ENCODE measurements around the gene RABGAP1.
A peak's percentile ranks its signal among the peaks of the same experiment; 100 is the strongest.

RABGAP1 gene

DNA sequence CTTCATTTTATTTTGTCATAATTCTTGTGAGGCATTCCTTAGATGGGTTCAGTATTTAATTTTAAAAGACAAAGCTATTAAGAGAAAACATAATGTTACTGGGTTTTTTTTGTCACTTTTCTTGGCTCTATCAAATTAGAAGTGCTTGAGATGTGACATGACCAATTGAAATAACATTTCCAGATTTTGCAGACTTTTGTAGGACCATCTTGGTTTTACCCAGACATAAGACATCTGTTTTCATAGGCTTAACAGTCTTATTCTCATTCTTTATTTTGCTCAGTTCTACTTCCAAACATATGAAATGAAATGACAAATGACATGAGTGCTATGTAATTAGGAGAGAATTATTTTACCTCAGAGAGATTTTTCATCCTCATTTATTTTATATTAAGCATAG lies 112.2 kb downstream of the RABGAP1 start:
- Histone ChIP-seq H3K79me1 (replicated peaks; ENCODE audit: low read length, poor library complexity, severe bottlenecking) (peaks cover 8% of the 10 kb centered on the region), H3K9ac (ENCODE audit: low read length) (no peak overlapping the region), H2BK120ac (ENCODE audit: low read depth, low read length) (no peak overlapping the region), H2BK15ac (ENCODE audit: low read depth, poor library complexity, severe bottlenecking) (no peak overlapping the region), H3K36me3 (ENCODE audit: control insufficient read depth in 1 of 2, insufficient read depth in 2 of 2, low read depth in 1 of 2, low read length in 2 of 2) (peaks cover 0 to 18% of the 10 kb centered on the region in 2 experiments), H3K23ac (ENCODE audit: low read length in 2 of 2) (no peak overlapping the region), H4K91ac (ENCODE audit: low read length) (no peak overlapping the region), H2BK12ac (ENCODE audit: low read length in 2 of 2) (no peak overlapping the region), H3K4me3 (ENCODE audit: insufficient read depth in 1 of 2, low read depth in 1 of 2, low read length in 2 of 2) (no peak overlapping the region), H3K4me1 (ENCODE audit: control insufficient read depth, insufficient read depth, low read depth, low read length) (no peaks in the 10 kb centered on the region), H3K14ac (ENCODE audit: low read length in 2 of 2) (no peak overlapping the region), H3K27ac (ENCODE audit: low read length, poor library complexity, severe bottlenecking) (no peak overlapping the region), H3K18ac (ENCODE audit: low read depth in 1 of 2, low read length in 2 of 2) (no peak overlapping the region), H4K8ac (ENCODE audit: low read length) (no peak overlapping the region), H2AFZ (ENCODE audit: low read depth, low read length) (no peak overlapping the region), H3K9me3 (ENCODE audit: control insufficient read depth, low read length) (no peaks in the 10 kb centered on the region), H2AK5ac (ENCODE audit: low read length, severe bottlenecking) (no peak overlapping the region), H2BK5ac (ENCODE audit: low read depth, low read length, poor library complexity, severe bottlenecking) (no peak overlapping the region), H3K4ac (ENCODE audit: low read depth in 1 of 2, low read length in 2 of 2) (no peak overlapping the region), H3K4me2 (ENCODE audit: low read length, poor library complexity, severe bottlenecking) (no peak overlapping the region), H3K27me3 (ENCODE audit: control insufficient read depth in 1 of 2, insufficient read depth in 1 of 2, low read length in 2 of 2) (no peaks in the 10 kb centered on the region)
- DNase-seq = no peak

DNA sequence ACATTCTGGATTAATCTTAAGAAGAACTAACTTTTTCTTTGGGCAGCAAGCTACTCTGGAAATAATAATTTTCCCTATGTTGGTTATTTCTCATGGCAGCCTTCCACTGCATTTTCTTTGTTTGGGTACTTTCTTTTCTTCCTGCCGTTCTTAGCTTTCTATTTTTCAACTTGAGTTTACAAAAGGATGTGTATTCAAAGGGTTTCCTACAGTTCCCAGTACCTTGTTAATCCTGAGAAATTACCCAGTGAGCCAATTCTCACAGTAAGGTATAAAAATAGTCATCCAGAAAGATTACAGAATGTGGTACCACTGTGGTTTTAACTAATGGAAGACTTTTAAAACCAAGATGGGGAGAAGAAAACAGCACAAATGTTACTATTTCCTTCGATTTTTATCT lies 112.9 kb downstream of the RABGAP1 start:
- no peak overlapping the region for H2BK5ac ChIP-seq (ENCODE audit: low read depth, low read length, poor library complexity, severe bottlenecking)
- no peak overlapping the region for H3K9ac ChIP-seq (ENCODE audit: low read length)
- H3K27me3 ChIP-seq (ENCODE audit: control insufficient read depth in 1 of 2, insufficient read depth in 1 of 2, low read length in 2 of 2) = no peaks in the 10 kb centered on the region
- no peak for DNase-seq
- no peak overlapping the region for H2BK15ac ChIP-seq (ENCODE audit: low read depth, poor library complexity, severe bottlenecking)
- peaks cover 0 to 18% of the 10 kb centered on the region in 2 experiments for H3K36me3 ChIP-seq (ENCODE audit: control insufficient read depth in 1 of 2, insufficient read depth in 2 of 2, low read depth in 1 of 2, low read length in 2 of 2)
- H3K23ac ChIP-seq (ENCODE audit: low read length in 2 of 2) = no peak overlapping the region
- no peak overlapping the region for H4K8ac ChIP-seq (ENCODE audit: low read length)
- H3K4me3 ChIP-seq (ENCODE audit: insufficient read depth in 1 of 2, low read depth in 1 of 2, low read length in 2 of 2) = no peak overlapping the region
- H2AFZ ChIP-seq (ENCODE audit: low read depth, low read length) = no peak overlapping the region
- no peak overlapping the region for H2AK5ac ChIP-seq (ENCODE audit: low read length, severe bottlenecking)
- H3K4ac ChIP-seq (ENCODE audit: low read depth in 1 of 2, low read length in 2 of 2) = no peak overlapping the region
- H2BK12ac ChIP-seq (ENCODE audit: low read length in 2 of 2) = no peak overlapping the region
- H3K14ac ChIP-seq (ENCODE audit: low read length in 2 of 2) = no peak overlapping the region
- H3K27ac ChIP-seq (ENCODE audit: low read length, poor library complexity, severe bottlenecking) = no peak overlapping the region
- no peak overlapping the region for H3K18ac ChIP-seq (ENCODE audit: low read depth in 1 of 2, low read length in 2 of 2)
- no peak overlapping the region for H2BK120ac ChIP-seq (ENCODE audit: low read depth, low read length)
- H3K79me1 ChIP-seq (replicated peaks; ENCODE audit: low read length, poor library complexity, severe bottlenecking) = peaks cover 9% of the 10 kb centered on the region
- no peaks in the 10 kb centered on the region for H3K4me1 ChIP-seq (ENCODE audit: control insufficient read depth, insufficient read depth, low read depth, low read length)
- H4K91ac ChIP-seq (ENCODE audit: low read length) = no peak overlapping the region
- H3K4me2 ChIP-seq (ENCODE audit: low read length, poor library complexity, severe bottlenecking) = no peak overlapping the region
- H3K9me3 ChIP-seq (ENCODE audit: control insufficient read depth, low read length) = no peaks in the 10 kb centered on the region
- WGBS = 70% methylated on average over 1 of the region's 2 CpGs

DNA sequence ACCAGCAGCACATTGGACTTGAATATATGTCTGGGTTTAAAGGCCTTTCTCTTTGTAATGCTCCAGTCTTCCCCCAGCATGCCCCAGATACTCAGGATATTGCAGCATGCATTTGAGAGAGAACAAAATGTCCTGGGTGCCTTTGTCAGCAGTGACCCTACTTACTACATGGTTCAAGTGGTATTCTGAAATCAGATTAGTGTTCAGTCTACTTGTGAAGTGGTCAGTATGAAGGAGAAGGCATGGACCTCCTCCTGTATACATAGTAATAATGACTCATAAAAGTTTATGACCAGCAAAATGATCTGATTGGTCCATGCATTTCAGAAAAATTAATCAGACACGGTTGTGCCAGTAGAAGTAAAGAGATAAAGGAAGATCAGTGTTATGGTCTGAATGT lies 118.0 kb downstream of the RABGAP1 start:
- Histone ChIP-seq H2BK12ac (ENCODE audit: low read length in 2 of 2) (no peak overlapping the region), H3K27ac (ENCODE audit: low read length, poor library complexity, severe bottlenecking) (no peak overlapping the region), H3K4me3 (ENCODE audit: insufficient read depth in 1 of 2, low read depth in 1 of 2, low read length in 2 of 2) (no peak overlapping the region), H3K14ac (ENCODE audit: low read length in 2 of 2) (no peak overlapping the region), H3K79me1 (replicated peaks; ENCODE audit: low read length, poor library complexity, severe bottlenecking) (peaks cover 11% of the 10 kb centered on the region), H3K23ac (ENCODE audit: low read length in 2 of 2) (no peak overlapping the region), H3K4me2 (ENCODE audit: low read length, poor library complexity, severe bottlenecking) (no peak overlapping the region), H4K91ac (ENCODE audit: low read length) (no peak overlapping the region), H2BK15ac (ENCODE audit: low read depth, poor library complexity, severe bottlenecking) (no peak overlapping the region), H3K4ac (ENCODE audit: low read depth in 1 of 2, low read length in 2 of 2) (no peak overlapping the region), H3K27me3 (ENCODE audit: control insufficient read depth in 1 of 2, insufficient read depth in 1 of 2, low read length in 2 of 2) (no peaks in the 10 kb centered on the region), H4K8ac (ENCODE audit: low read length) (no peak overlapping the region), H3K9me3 (ENCODE audit: control insufficient read depth, low read length) (no peaks in the 10 kb centered on the region), H2AK5ac (ENCODE audit: low read length, severe bottlenecking) (no peak overlapping the region), H2AFZ (ENCODE audit: low read depth, low read length) (no peak overlapping the region), H3K18ac (ENCODE audit: low read depth in 1 of 2, low read length in 2 of 2) (no peak overlapping the region), H2BK5ac (ENCODE audit: low read depth, low read length, poor library complexity, severe bottlenecking) (no peak overlapping the region), H2BK120ac (ENCODE audit: low read depth, low read length) (no peak overlapping the region), H3K9ac (ENCODE audit: low read length) (no peak overlapping the region), H3K4me1 (ENCODE audit: control insufficient read depth, insufficient read depth, low read depth, low read length) (peaks cover 4% of the 10 kb centered on the region), H3K36me3 (ENCODE audit: control insufficient read depth in 1 of 2, insufficient read depth in 2 of 2, low read depth in 1 of 2, low read length in 2 of 2) (peaks cover 0 to 24% of the 10 kb centered on the region in 2 experiments)
- DNase-seq = peak; percentile 96
- 29% methylated on average over 1 of the region's 1 CpG for WGBS

DNA sequence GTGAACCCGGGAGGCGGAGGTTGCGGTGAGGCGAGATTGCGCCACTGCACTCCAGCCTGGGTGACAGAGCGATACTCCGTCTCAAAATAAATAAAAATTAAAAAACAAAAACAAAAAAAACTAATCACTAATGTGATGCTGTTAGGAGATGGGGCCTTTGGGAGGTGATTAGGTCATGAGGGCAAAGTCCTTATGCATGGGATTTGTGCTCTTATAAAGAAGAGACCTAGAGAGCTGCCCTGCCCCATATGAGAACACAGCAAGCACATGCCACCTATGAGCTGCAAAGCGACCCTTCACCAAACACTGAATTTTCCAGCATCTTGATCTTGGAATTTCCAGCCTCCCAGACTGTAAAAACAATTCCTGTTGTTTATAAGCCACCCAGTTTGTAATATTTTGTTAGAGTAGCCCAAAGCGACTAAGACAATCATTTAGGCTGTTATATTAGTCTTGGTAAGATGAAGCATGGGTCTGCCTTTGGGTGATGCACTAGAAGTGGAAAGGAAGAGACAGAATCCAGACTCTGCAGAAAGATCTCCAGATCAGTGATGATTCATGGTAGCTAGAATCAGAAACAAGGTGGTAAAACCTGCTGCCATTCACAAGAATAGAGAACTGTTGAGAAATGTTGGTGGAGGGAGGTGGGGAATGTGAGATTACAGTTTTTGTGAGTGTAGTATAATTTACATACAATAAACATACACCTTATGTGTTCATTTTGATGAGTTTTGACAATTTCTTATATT lies 118.8 kb downstream of the RABGAP1 start:
- 97% methylated on average over 6 of the region's 9 CpGs for WGBS
- Histone ChIP-seq H3K4me2 (ENCODE audit: low read length, poor library complexity, severe bottlenecking) (no peak overlapping the region), H3K36me3 (ENCODE audit: control insufficient read depth in 1 of 2, insufficient read depth in 2 of 2, low read depth in 1 of 2, low read length in 2 of 2) (peaks cover 0 to 24% of the 10 kb centered on the region in 2 experiments), H3K23ac (ENCODE audit: low read length in 2 of 2) (no peak overlapping the region), H3K18ac (ENCODE audit: low read depth in 1 of 2, low read length in 2 of 2) (peak overlapping the region in 1 of 2 experiments; percentile 9), H2BK5ac (ENCODE audit: low read depth, low read length, poor library complexity, severe bottlenecking) (no peak overlapping the region), H3K4me3 (ENCODE audit: insufficient read depth in 1 of 2, low read depth in 1 of 2, low read length in 2 of 2) (no peak overlapping the region), H3K79me1 (replicated peaks; ENCODE audit: low read length, poor library complexity, severe bottlenecking) (peaks cover 13% of the 10 kb centered on the region), H3K9ac (ENCODE audit: low read length) (no peak overlapping the region), H4K8ac (ENCODE audit: low read length) (peak overlapping the region; percentile 30), H3K9me3 (ENCODE audit: control insufficient read depth, low read length) (no peaks in the 10 kb centered on the region), H2AK5ac (ENCODE audit: low read length, severe bottlenecking) (no peak overlapping the region), H2BK120ac (ENCODE audit: low read depth, low read length) (peak overlapping the region; percentile 19), H3K27ac (ENCODE audit: low read length, poor library complexity, severe bottlenecking) (no peak overlapping the region), H2BK15ac (ENCODE audit: low read depth, poor library complexity, severe bottlenecking) (peak overlapping the region; percentile 19), H3K4me1 (ENCODE audit: control insufficient read depth, insufficient read depth, low read depth, low read length) (peaks cover 5% of the 10 kb centered on the region), H4K91ac (ENCODE audit: low read length) (no peak overlapping the region), H3K27me3 (ENCODE audit: control insufficient read depth in 1 of 2, insufficient read depth in 1 of 2, low read length in 2 of 2) (no peaks in the 10 kb centered on the region), H2AFZ (ENCODE audit: low read depth, low read length) (no peak overlapping the region), H3K4ac (ENCODE audit: low read depth in 1 of 2, low read length in 2 of 2) (no peak overlapping the region), H3K14ac (ENCODE audit: low read length in 2 of 2) (no peak overlapping the region), H2BK12ac (ENCODE audit: low read length in 2 of 2) (no peak overlapping the region)
- DNase-seq = peak; percentile 45

All from mesenchymal stem cell (in vitro differentiated cells and primary cell).